K562 (cell line): ENCODE results near the gene TECTA. TPM values are rescaled to one million over a fixed set of nuclear protein-coding genes. Genes with fewer than 3 reads are reported as not detected.
A peak's percentile ranks its signal among the peaks of the same experiment; 100 is the strongest.

Experiments
- ATAC-seq: fragments of 200-7000 bp; cut with Tn5 transposase; 3 replicates; pipeline ENCODE4 v1.9.1; 2020; ENCODE audit warnings: moderate library complexity
- BruUV-seq: library from RNA; stranded (reverse); fragments of 400-500 nt; replicated peaks from 2 replicates; lab custom pipeline; 2021; lab: Mats Ljungman, UMichigan
- CTCF ChIA-PET: fragments of 300-600 bp; formaldehyde crosslinking; extraction: SDS; loops from one replicate; lab custom pipeline; 2021; ENCODE audit warnings: low intra/inter-chr PET ratio; lab: Yijun Ruan, JAX
- POLR2A ChIA-PET: fragments of 300-600, 350-650 bp; sonication (Branson Sonifier 250); formaldehyde crosslinking; extraction: SDS; loops from one replicate; lab custom pipeline; 2021; ENCODE audit warnings: antibody characterized with exemption, inconsistent platforms; lab: Yijun Ruan, JAX
- DNase-seq, 4 experiments: peaks; one replicate each; pipeline versions ENCODE4 v3.0.0 to v3.0.0-alpha.2; 2011 to 2018; ENCODE audit warnings: low spot score in 3 of 4, mixed read lengths in 3 of 4; ENCODE audit errors: extremely low read depth in 1 of 4
- FAIRE-seq: peaks from 2 replicates; lab custom pipeline; 2011; peaks lifted over from hg19 to GRCh38; lab: Jason Lieb, UNC
- H2AFZ ChIP-seq: 2 replicates; pipeline ENCODE4 v1.6.0; 2011; ENCODE audit warnings: low read depth, low read length, control low read depth, inconsistent platforms
- H3K27ac ChIP-seq: fragments of 200-600 bp; 3 replicates; pipeline ENCODE4 v1.8.0; 2011; ENCODE audit warnings: low read depth, mild to moderate bottlenecking, control low read depth, inconsistent platforms, low read length, moderate library complexity, mixed read lengths; ENCODE audit errors: extremely low read depth
- H3K27me3 ChIP-seq, 2 experiments: fragments of 300-600 bp in 1 of 2; 2 replicates in 1 of 2; 3 replicates in 1 of 2; pipeline versions ENCODE4 v1.6.0 to v1.8.0; 2011; ENCODE audit warnings: inconsistent platforms in 2 of 2, low read length in 2 of 2, mild to moderate bottlenecking in 1 of 2, mixed read lengths in 1 of 2, moderate library complexity in 1 of 2; ENCODE audit not compliant: control insufficient read depth in 2 of 2, insufficient read depth in 2 of 2
- H3K36me3 ChIP-seq: fragments of 300-600 bp; 3 replicates; pipeline ENCODE4 v1.8.0; 2011; ENCODE audit warnings: mild to moderate bottlenecking, low read length, inconsistent platforms; ENCODE audit not compliant: control insufficient read depth, insufficient read depth
- H3K4me1 ChIP-seq, 2 experiments: fragments of 200-600 bp in 1 of 2; replicated peaks in 1 of 2; 2 replicates in 1 of 2; 3 replicates in 1 of 2; pipeline versions ENCODE4 v1.5.1 to v1.8.0; 2011; ENCODE audit warnings: inconsistent platforms in 2 of 2, low read length in 2 of 2, mild to moderate bottlenecking in 1 of 2, mixed read lengths in 1 of 2, moderate library complexity in 1 of 2; ENCODE audit not compliant: control insufficient read depth in 2 of 2, insufficient read depth in 2 of 2
- H3K4me2 ChIP-seq: 2 replicates; pipeline ENCODE4 v1.6.1; 2011; ENCODE audit warnings: low read length, control low read depth, inconsistent platforms, mixed read lengths; ENCODE audit not compliant: insufficient read depth
- H3K4me3 ChIP-seq: fragments of 200-600 bp; sonication (generic), shearing (Covaris generic); 2 replicates; pipeline ENCODE4 v1.5.1; 2016; ENCODE audit warnings: control low read depth, inconsistent platforms
- H3K79me2 ChIP-seq: fragments of 200-600 bp; 3 replicates; pipeline ENCODE4 v1.8.0; 2011; ENCODE audit warnings: low read length, inconsistent platforms; ENCODE audit not compliant: control insufficient read depth, insufficient read depth
- H3K9ac ChIP-seq, 2 experiments: 2 replicates each; pipeline versions ENCODE4 v1.6.0 to v1.6.1; 2011; ENCODE audit warnings: low read depth in 2 of 2, low read length in 2 of 2, control low read depth in 1 of 2, inconsistent platforms in 1 of 2, mild to moderate bottlenecking in 1 of 2, mixed read lengths in 1 of 2; ENCODE audit not compliant: insufficient read depth in 1 of 2
- H3K9me1 ChIP-seq: one replicate; pipeline ENCODE4 v1.6.0; 2011; ENCODE audit warnings: inconsistent platforms, mild to moderate bottlenecking, low read length, moderate library complexity; ENCODE audit not compliant: control insufficient read depth, insufficient read depth
- H3K9me3 ChIP-seq: replicated peaks from 2 replicates; pipeline ENCODE4 v1.5.1; 2011; ENCODE audit warnings: low read depth, low read length, inconsistent platforms; ENCODE audit not compliant: control insufficient read depth, insufficient read depth
- H4K20me1 ChIP-seq: replicated peaks from 2 replicates; pipeline ENCODE4 v1.6.1; 2011; ENCODE audit warnings: low read length, inconsistent platforms, mixed read lengths; ENCODE audit not compliant: control insufficient read depth, insufficient read depth
- FOXP1 ChIP-seq: sonication (generic); formaldehyde crosslinking; IDR thresholded peaks from 2 replicates; pipeline ENCODE4 v1.8.0; 2022; ENCODE audit warnings: mild to moderate bottlenecking, missing genetic modification reagents
- ZZZ3 ChIP-seq: fragments of 450-650 bp; IDR thresholded peaks from 2 replicates; pipeline ENCODE4 v1.6.1; 2016; ENCODE audit warnings: antibody characterized with exemption, mild to moderate bottlenecking, moderate library complexity
- WGBS: fragments of 100-300 bp; shearing (Covaris generic); methylation state at CpG from one replicate; pipeline ENCODE4 v1.1.6; 2016; ENCODE audit warnings: low coverage, mixed read lengths; ENCODE audit not compliant: insufficient coverage; ENCODE audit errors: missing lambda C conversion rate; 5-methylcytosine and 5-hydroxymethylcytosine counted together
- in situ Hi-C: fragments of 300-500 bp; cut with MboI; formaldehyde crosslinking; loops from 4 replicates; pipeline ENCODE4 v1.15.0; 2018; ENCODE audit warnings: inconsistent platforms, mixed read lengths
- intact Hi-C: fragments of 100-400 bp; cut with micrococcal nuclease; formaldehyde crosslinking; loops from 2 replicates; pipeline ENCODE4 v1.14.2; 2022
- polyA plus RNA-seq, 8 experiments: library from polyadenylated mRNA; depleted of rRNA in 4 of 8; stranded (reverse) in 5 of 8; unstranded in 3 of 8; fragments of >200 nt; fragmentation: Nextera tagmentation in 2 of 8; fragmentation: Illumina TruSeq in 1 of 8; extraction: Ambion mirVana in 2 of 8; extraction: Trizol in 1 of 8; gene quantifications; 2 replicates each; pipeline versions ENCODE4 v1.2.1 to v1.2.3, GENCODE V29; 2011 to 2014; ENCODE audit warnings: inconsistent platforms in 1 of 8, missing spikeins in 1 of 8
- total RNA-seq, 7 experiments: library from RNA; depleted of rRNA in 6 of 7; stranded (reverse); fragments of >200 nt in 6 of 7; fragmentation: Illumina TruSeq in 2 of 7; extraction: Trizol in 2 of 7; gene quantifications; 2 replicates each; pipeline versions ENCODE4 v1.2.1 to v1.2.3, GENCODE V29; 2011 to 2021; ENCODE audit warnings: low replicate concordance in 1 of 7
- TF ChIP-seq, protein P1 (sequence below), 3 experiments: IDR thresholded peaks in 2 of 3; conservative IDR thresholded peaks in 1 of 3; 2 replicates each; pipeline ENCODE4 v1.5.1; 2011 to 2012; ENCODE audit warnings: low read length in 3 of 3, mild to moderate bottlenecking in 3 of 3, control low read depth in 2 of 3, improper control_type of control experiment in 1 of 3, inconsistent platforms in 1 of 3, low read depth in 1 of 3, mixed read lengths in 1 of 3, moderate library complexity in 1 of 3; ENCODE audit not compliant: insufficient read depth in 2 of 3
- TF ChIP-seq, protein P2 (sequence below): IDR thresholded peaks from 2 replicates; pipeline ENCODE4 v1.6.1; 2011; ENCODE audit warnings: borderline replicate concordance, low read depth, mild to moderate bottlenecking, moderate library complexity, low read length; ENCODE audit not compliant: insufficient read depth, poor library complexity, severe bottlenecking

Gene TECTA
- total and polyA plus RNA-seq, 9 of the 15 experiments (the other 6 are each of a cell fraction or from before 2014, with no cell fraction given): under 0.01 to 0.04 (median 0.03) TPM; not detected in 5

DNA sequence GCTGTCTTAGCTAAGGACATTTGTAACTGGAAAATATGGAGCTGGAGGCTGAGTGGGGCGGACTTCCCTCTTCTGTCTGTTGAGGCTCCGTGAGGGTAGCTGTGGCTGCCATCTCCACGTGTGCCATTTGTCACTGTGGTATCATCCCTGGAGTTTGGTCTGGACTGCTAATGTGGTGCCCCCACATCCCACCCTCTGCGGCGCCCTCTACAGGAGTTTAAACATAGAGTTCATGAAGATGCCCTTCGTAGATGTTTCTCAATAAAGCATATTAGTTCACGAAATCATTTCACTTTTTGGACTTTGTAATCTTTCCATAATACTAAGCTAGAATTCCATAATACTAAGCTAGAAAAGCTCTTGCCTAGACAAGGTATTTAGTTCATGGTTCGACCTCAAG is 52.4 kb downstream of the TECTA start:
- intact Hi-C loops: no loop called here
- peaks cover 6 to 25% of the 10 kb centered on the region in 2 experiments; a peak in 4 of 5 replicates for H3K27me3 ChIP-seq
- no peaks in the 10 kb centered on the region for H3K9me1 ChIP-seq
- H3K9ac ChIP-seq: no peak overlapping the region
- no peak overlapping the region for H3K4me2 ChIP-seq
- no peak overlapping the region for H2AFZ ChIP-seq
- H3K4me3 ChIP-seq: no peak overlapping the region
- TF ChIP-seq, protein P1, sequence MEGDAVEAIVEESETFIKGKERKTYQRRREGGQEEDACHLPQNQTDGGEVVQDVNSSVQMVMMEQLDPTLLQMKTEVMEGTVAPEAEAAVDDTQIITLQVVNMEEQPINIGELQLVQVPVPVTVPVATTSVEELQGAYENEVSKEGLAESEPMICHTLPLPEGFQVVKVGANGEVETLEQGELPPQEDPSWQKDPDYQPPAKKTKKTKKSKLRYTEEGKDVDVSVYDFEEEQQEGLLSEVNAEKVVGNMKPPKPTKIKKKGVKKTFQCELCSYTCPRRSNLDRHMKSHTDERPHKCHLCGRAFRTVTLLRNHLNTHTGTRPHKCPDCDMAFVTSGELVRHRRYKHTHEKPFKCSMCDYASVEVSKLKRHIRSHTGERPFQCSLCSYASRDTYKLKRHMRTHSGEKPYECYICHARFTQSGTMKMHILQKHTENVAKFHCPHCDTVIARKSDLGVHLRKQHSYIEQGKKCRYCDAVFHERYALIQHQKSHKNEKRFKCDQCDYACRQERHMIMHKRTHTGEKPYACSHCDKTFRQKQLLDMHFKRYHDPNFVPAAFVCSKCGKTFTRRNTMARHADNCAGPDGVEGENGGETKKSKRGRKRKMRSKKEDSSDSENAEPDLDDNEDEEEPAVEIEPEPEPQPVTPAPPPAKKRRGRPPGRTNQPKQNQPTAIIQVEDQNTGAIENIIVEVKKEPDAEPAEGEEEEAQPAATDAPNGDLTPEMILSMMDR (IDR thresholded peaks at IDR 0.05 in 2 of 3, conservative IDR thresholded peaks at IDR 0.05 in 1 of 3; ENCODE audit: insufficient read depth in 2 of 3, low read depth in 1 of 3, low read length in 3 of 3): peak in 2 of 3 experiments; percentile 13 to 16; a peak in 2 of 6 replicates
- TF ChIP-seq FOXP1 (CRISPR knock-in tag): no peak
- TF ChIP-seq, protein P2, sequence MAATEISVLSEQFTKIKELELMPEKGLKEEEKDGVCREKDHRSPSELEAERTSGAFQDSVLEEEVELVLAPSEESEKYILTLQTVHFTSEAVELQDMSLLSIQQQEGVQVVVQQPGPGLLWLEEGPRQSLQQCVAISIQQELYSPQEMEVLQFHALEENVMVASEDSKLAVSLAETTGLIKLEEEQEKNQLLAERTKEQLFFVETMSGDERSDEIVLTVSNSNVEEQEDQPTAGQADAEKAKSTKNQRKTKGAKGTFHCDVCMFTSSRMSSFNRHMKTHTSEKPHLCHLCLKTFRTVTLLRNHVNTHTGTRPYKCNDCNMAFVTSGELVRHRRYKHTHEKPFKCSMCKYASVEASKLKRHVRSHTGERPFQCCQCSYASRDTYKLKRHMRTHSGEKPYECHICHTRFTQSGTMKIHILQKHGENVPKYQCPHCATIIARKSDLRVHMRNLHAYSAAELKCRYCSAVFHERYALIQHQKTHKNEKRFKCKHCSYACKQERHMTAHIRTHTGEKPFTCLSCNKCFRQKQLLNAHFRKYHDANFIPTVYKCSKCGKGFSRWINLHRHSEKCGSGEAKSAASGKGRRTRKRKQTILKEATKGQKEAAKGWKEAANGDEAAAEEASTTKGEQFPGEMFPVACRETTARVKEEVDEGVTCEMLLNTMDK: peak; percentile 39
- no peak for TF ChIP-seq ZZZ3
- POLR2A ChIA-PET: interaction anchor here (0.8 kb wide), 1 partner anchor 387 kb away, joined by 3 read pairs; no protein-coding TSS in a partner anchor
- no peaks in the 10 kb centered on the region for H3K9me3 ChIP-seq
- H4K20me1 ChIP-seq: no peaks in the 10 kb centered on the region
- 1% methylated on average over 8 of the region's 8 CpGs for WGBS
- H3K27ac ChIP-seq: no peak overlapping the region
- CTCF ChIA-PET: no interaction called here
- in situ Hi-C loops: no loop called here
- ATAC-seq: no peak
- no peaks in the 10 kb centered on the region for H3K36me3 ChIP-seq
- no TSS peak for BruUV-seq
- H3K4me1 ChIP-seq: no peaks in the 10 kb centered on the region
- H3K79me2 ChIP-seq: no peaks in the 10 kb centered on the region
- no peak for DNase-seq
- no peak for FAIRE-seq
